ENCODE data around the gene P2RY2. TPM values are rescaled to one million over a fixed set of nuclear protein-coding genes. Genes with fewer than 3 reads are reported as not detected.

P2RY2 gene
- total RNA-seq, 1 donor from 2014 or later, result 0.30 TPM

DNA sequence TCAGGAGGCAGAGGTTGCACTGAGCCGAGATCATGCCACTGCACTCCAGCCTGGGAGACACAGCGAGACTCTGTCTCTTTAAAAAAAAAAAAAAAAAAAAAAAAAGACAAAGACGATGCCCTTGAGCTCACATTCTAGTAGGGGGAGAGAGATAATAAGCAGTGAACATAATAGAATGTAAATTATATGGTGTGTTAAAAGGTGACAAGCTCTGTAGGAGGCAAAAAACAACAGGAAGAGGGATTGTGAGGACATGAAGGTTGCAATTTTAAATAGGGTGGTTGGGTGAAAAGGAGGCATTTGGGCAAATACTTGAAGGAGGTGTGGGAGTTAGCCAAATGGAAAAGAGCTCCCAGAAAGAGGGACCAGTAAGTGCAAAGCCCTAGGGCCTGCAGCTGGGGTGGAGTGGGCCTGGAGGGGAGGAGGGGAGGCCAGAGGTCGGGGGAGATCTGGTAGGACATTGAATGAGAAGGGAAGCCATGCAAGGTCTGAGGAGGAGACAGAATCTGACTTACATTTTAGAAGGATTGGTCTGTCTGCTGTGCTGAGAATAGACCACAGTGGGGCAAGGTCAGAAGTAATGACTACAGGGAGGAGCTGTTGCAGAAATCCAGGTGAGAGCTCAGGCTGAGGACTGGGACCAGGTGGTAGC lies 26.6 kb downstream of the P2RY2 start:
- no peak overlapping the region for H3K27ac ChIP-seq (ENCODE audit: low read depth, low read length)
- H3K36me3 Mint-ChIP-seq (ENCODE audit: low read depth, unreplicated experiment), result no peaks in the 10 kb centered on the region

GRCh38 chr11:73245461-73245860 lies 27.4 kb downstream of the P2RY2 start:
- Histone ChIP-seq H3K9ac (ENCODE audit: low read length) (no peak overlapping the region), H3K27ac (ENCODE audit: low read depth, low read length) (no peak overlapping the region), H3K36me3 (ENCODE audit: insufficient read depth, low read length) (no peaks in the 10 kb centered on the region), H2AFZ (ENCODE audit: low read depth, low read length) (no peak overlapping the region), H3K4me3 (ENCODE audit: insufficient read depth, low read depth, low read length) (no peak overlapping the region), H3K79me2 (ENCODE audit: insufficient read depth, low read length) (no peaks in the 10 kb centered on the region), H4K20me1 (ENCODE audit: insufficient read depth, low read length) (no peaks in the 10 kb centered on the region), H3K27me3 (ENCODE audit: insufficient read depth, low read length) (peaks cover 3% of the 10 kb centered on the region), H3K9me3 (ENCODE audit: insufficient read depth, low read depth, low read length) (no peaks in the 10 kb centered on the region), H3K4me1 (ENCODE audit: insufficient read depth, low read length) (peaks cover 3% of the 10 kb centered on the region), H3K4me2 (ENCODE audit: low read length) (no peak overlapping the region)
- FAIRE-seq (no peak), DNase-seq (ENCODE audit: low read depth) (no peak)
- Mint-ChIP-seq H3K9me3 (ENCODE audit: unreplicated experiment) (no peaks in the 10 kb centered on the region), H3K4me3 (ENCODE audit: unreplicated experiment) (no peak overlapping the region), H3K27ac (ENCODE audit: unreplicated experiment) (no peak overlapping the region), H3K27me3 (ENCODE audit: low read depth, unreplicated experiment) (peaks cover 27% of the 10 kb centered on the region), H3K36me3 (ENCODE audit: low read depth, unreplicated experiment) (no peaks in the 10 kb centered on the region), H3K4me1 (ENCODE audit: low read depth, unreplicated experiment) (no peaks in the 10 kb centered on the region)
- no peak for TF ChIP-seq EZH2 (IDR thresholded peaks at IDR 0.05; ENCODE audit: insufficient read depth, low read length)
- TF ChIP-seq CTCF (IDR thresholded peaks at IDR 0.05; ENCODE audit: insufficient read depth, low read depth, low read length), result no peak

More for the DNA sequence above, 26.6 kb downstream of the P2RY2 start:
- H3K4me1 Mint-ChIP-seq (ENCODE audit: low read depth, unreplicated experiment), result peaks cover 1% of the 10 kb centered on the region
- H3K36me3 ChIP-seq (ENCODE audit: insufficient read depth, low read length), result no peaks in the 10 kb centered on the region
- peaks cover 3% of the 10 kb centered on the region for H3K4me1 ChIP-seq (ENCODE audit: insufficient read depth, low read length)
- H3K4me2 ChIP-seq (ENCODE audit: low read length), result no peak overlapping the region
- no peaks in the 10 kb centered on the region for H3K9me3 Mint-ChIP-seq (ENCODE audit: unreplicated experiment)
- peaks cover 30% of the 10 kb centered on the region for H3K27me3 Mint-ChIP-seq (ENCODE audit: low read depth, unreplicated experiment)
- TF ChIP-seq EZH2 (IDR thresholded peaks at IDR 0.05; ENCODE audit: insufficient read depth, low read length) (no peak), CTCF (IDR thresholded peaks at IDR 0.05; ENCODE audit: insufficient read depth, low read depth, low read length) (no peak)
- no peaks in the 10 kb centered on the region for H3K79me2 ChIP-seq (ENCODE audit: insufficient read depth, low read length)
- H3K9me3 ChIP-seq (ENCODE audit: insufficient read depth, low read depth, low read length), result no peaks in the 10 kb centered on the region
- no peak overlapping the region for H3K27ac Mint-ChIP-seq (ENCODE audit: unreplicated experiment)
- no peak overlapping the region for H2AFZ ChIP-seq (ENCODE audit: low read depth, low read length)
- no peak overlapping the region for H3K4me3 ChIP-seq (ENCODE audit: insufficient read depth, low read depth, low read length)
- no peaks in the 10 kb centered on the region for H4K20me1 ChIP-seq (ENCODE audit: insufficient read depth, low read length)
- H3K4me3 Mint-ChIP-seq (ENCODE audit: unreplicated experiment), result no peak overlapping the region
- H3K9ac ChIP-seq (ENCODE audit: low read length), result no peak overlapping the region
- FAIRE-seq, result no peak
- H3K27me3 ChIP-seq (ENCODE audit: insufficient read depth, low read length), result peaks cover 3% of the 10 kb centered on the region
- no peak for DNase-seq (ENCODE audit: low read depth)

- no peak for FAIRE-seq
These were observed 28.2 kb downstream of the P2RY2 start for GRCh38 chr11:73246303-73246702.

More at GRCh38 chr11:73246303-73246702, 28.2 kb downstream of the P2RY2 start:
- Mint-ChIP-seq H3K36me3 (ENCODE audit: low read depth, unreplicated experiment) (no peaks in the 10 kb centered on the region), H3K9me3 (ENCODE audit: unreplicated experiment) (no peaks in the 10 kb centered on the region), H3K4me1 (ENCODE audit: low read depth, unreplicated experiment) (no peaks in the 10 kb centered on the region), H3K27ac (ENCODE audit: unreplicated experiment) (no peak overlapping the region), H3K27me3 (ENCODE audit: low read depth, unreplicated experiment) (peaks cover 22% of the 10 kb centered on the region), H3K4me3 (ENCODE audit: unreplicated experiment) (no peak overlapping the region)
- Histone ChIP-seq H3K9ac (ENCODE audit: low read length) (no peak overlapping the region), H3K27me3 (ENCODE audit: insufficient read depth, low read length) (peaks cover 3% of the 10 kb centered on the region), H3K9me3 (ENCODE audit: insufficient read depth, low read depth, low read length) (no peaks in the 10 kb centered on the region), H4K20me1 (ENCODE audit: insufficient read depth, low read length) (no peaks in the 10 kb centered on the region), H3K36me3 (ENCODE audit: insufficient read depth, low read length) (no peaks in the 10 kb centered on the region), H3K79me2 (ENCODE audit: insufficient read depth, low read length) (no peaks in the 10 kb centered on the region), H3K4me1 (ENCODE audit: insufficient read depth, low read length) (peaks cover 3% of the 10 kb centered on the region), H3K4me3 (ENCODE audit: insufficient read depth, low read depth, low read length) (no peak overlapping the region), H2AFZ (ENCODE audit: low read depth, low read length) (no peak overlapping the region), H3K4me2 (ENCODE audit: low read length) (no peak overlapping the region), H3K27ac (ENCODE audit: low read depth, low read length) (no peak overlapping the region)
- DNase-seq (ENCODE audit: low read depth), result no peak
- TF ChIP-seq CTCF (IDR thresholded peaks at IDR 0.05; ENCODE audit: insufficient read depth, low read depth, low read length) (no peak), EZH2 (IDR thresholded peaks at IDR 0.05; ENCODE audit: insufficient read depth, low read length) (no peak)

Data from astrocyte (in vitro differentiated cells and primary cell).